GM19240 (cell line): Measurements from ENCODE around the gene PWWP2A.

Experiments
- DNase-seq: peaks from one replicate; pipeline ENCODE4 v3.0.0; 2011; ENCODE audit warnings: low spot score; ENCODE audit not compliant: insufficient read length

Gene PWWP2A

GRCh38 chr5:160133071-160133917 lies 14.0 kb upstream of the PWWP2A start:
- DNase-seq: no peak

- no peak for DNase-seq
Measured at GRCh38 chr5:160129841-160130240, 10.6 kb upstream of the PWWP2A start.

GRCh38 chr5:160128632-160129031 lies 9.4 kb upstream of the PWWP2A start:
- DNase-seq: no peak

- DNase-seq: no peak
Measured at GRCh38 chr5:160119905-160120266, 636 bp upstream of the PWWP2A start.

- peak; percentile 16 for DNase-seq
Measured at GRCh38 chr5:160118349-160119141, 705 bp downstream of the PWWP2A start.

GRCh38 chr5:160116991-160117390 lies 2.3 kb downstream of the PWWP2A start:
- DNase-seq: no peak

- no peak for DNase-seq
Measured at GRCh38 chr5:160108124-160108523, 11.1 kb downstream of the PWWP2A start.

GRCh38 chr5:160105686-160106360 lies 13.4 kb downstream of the PWWP2A start:
- DNase-seq: no peak

- DNase-seq: no peak
Measured at GRCh38 chr5:160097991-160098390, 21.3 kb downstream of the PWWP2A start.

- no peak for DNase-seq
Measured at GRCh38 chr5:160096178-160096577, 23.1 kb downstream of the PWWP2A start.

- peak; percentile 9 for DNase-seq
Measured at GRCh38 chr5:160092960-160093707, 26.1 kb downstream of the PWWP2A start.

- no peak for DNase-seq
Measured at GRCh38 chr5:160092514-160092913, 26.7 kb downstream of the PWWP2A start.

GRCh38 chr5:160090059-160090458 lies 29.2 kb downstream of the PWWP2A start:
- no peak for DNase-seq

GRCh38 chr5:160089531-160089930 lies 29.7 kb downstream of the PWWP2A start:
- no peak for DNase-seq

GRCh38 chr5:160088805-160089204 lies 30.4 kb downstream of the PWWP2A start:
- DNase-seq: no peak

GRCh38 chr5:160087199-160087598 lies 32.1 kb downstream of the PWWP2A start:
- DNase-seq: no peak

GRCh38 chr5:160084144-160084543 lies 35.1 kb downstream of the PWWP2A start:
- no peak for DNase-seq

GRCh38 chr5:160083501-160083900 lies 35.7 kb downstream of the PWWP2A start:
- DNase-seq: no peak

- no peak for DNase-seq
Measured at GRCh38 chr5:160082614-160083500, 36.4 kb downstream of the PWWP2A start.

GRCh38 chr5:160081495-160081894 lies 37.8 kb downstream of the PWWP2A start:
- DNase-seq: no peak
